Measurements from ENCODE around the gene ZNF354B. TPM values are rescaled to one million over a fixed set of nuclear protein-coding genes. Genes with fewer than 3 reads are reported as not detected.

ZNF354B gene
- 3.3 and 6.7 TPM in 2 replicates for total RNA-seq (ENCODE audit: low replicate concordance)

GRCh38 chr5:178859625-178860521 lies at the start of gene ZNF354B:
Gene ZNF354B (plus strand): TSS chr5:178859953. CDS start chr5:178861048, 1,095 bp downstream.

GRCh38 chr5:178895615-178896571 lies 36.1 kb downstream of the ZNF354B start, which contains the start of gene ZFP2:
Gene ZFP2 (plus strand): TSS chr5:178895913. CDS start chr5:178931314, 35,401 bp downstream.

Other genes with a start within 250 kb of the ZNF354B start
- gene CLK4, start 232.9 kb upstream of the ZNF354B start, total RNA-seq (ENCODE audit: low replicate concordance) = 26.1 and 40.5 TPM in 2 replicates
- gene ZNF354A, start 129.3 kb upstream of the ZNF354B start, total RNA-seq (ENCODE audit: low replicate concordance) = 3.0 and 6.1 TPM in 2 replicates
- 0.60 and 2.7 TPM in 2 replicates for gene ZFP2, start 36.0 kb downstream of the ZNF354B start, total RNA-seq (ENCODE audit: low replicate concordance)
- gene ZNF454, start 81.2 kb downstream of the ZNF354B start, total RNA-seq (ENCODE audit: low replicate concordance) = 1.4 and 2.8 TPM in 2 replicates
- gene GRM6, start 135.4 kb downstream of the ZNF354B start, total RNA-seq (ENCODE audit: low replicate concordance) = not detected in 2 replicates
- 2.1 and 3.6 TPM in 2 replicates for gene ZNF879, start 163.9 kb downstream of the ZNF354B start, total RNA-seq (ENCODE audit: low replicate concordance)
- 4.8 and 6.4 TPM in 2 replicates for gene ZNF354C, start 200.4 kb downstream of the ZNF354B start, total RNA-seq (ENCODE audit: low replicate concordance)

Measured in smooth muscle cell of the coronary artery (primary cell).